GM18498 (cell line): Measurements from ENCODE around the gene NIM1K.
"Not testable (repeated sequence)": the region's sequence is repeated elsewhere in the genome, so short reads cannot be mapped to it uniquely, and the experiment has no call there.

ENCODE experiments used
- ATAC-seq: cut with Tn5 transposase; IDR thresholded peaks from one replicate; pipeline ENCODE4 v1.9.1; 2021; ENCODE audit warnings: mild to moderate bottlenecking, moderate library complexity; ENCODE audit not compliant: unreplicated experiment

The NIM1K gene

DNA sequence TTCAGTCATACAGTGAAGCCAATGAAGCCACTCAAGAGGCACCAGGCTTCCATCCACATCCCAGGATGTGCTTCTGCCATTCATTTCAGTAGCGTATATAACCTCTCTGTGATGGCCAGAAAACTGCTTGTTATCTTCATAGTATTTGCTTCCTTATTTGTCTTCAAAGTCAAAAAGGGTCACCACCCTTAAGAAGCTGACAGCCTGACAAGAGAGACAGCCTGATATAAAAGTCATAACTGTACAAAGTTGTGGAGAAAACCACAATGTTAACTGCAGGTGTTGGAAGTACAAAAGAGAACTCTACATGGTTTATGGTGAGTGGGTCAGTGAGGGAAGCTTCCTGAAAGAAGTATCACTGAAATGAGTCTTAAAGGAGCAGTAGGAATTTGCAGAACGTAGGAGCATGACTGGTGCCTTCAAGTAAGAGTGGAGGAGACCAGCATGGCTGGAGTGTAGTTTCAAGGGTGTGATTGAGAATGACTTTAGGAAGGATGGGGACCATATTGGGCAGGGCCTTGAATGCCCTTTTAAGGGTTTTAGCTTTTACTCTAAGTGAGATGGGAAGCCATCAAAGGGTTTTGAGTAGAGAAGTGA, 33.7 kb downstream of the NIM1K start:
- ATAC-seq, result no peak

DNA sequence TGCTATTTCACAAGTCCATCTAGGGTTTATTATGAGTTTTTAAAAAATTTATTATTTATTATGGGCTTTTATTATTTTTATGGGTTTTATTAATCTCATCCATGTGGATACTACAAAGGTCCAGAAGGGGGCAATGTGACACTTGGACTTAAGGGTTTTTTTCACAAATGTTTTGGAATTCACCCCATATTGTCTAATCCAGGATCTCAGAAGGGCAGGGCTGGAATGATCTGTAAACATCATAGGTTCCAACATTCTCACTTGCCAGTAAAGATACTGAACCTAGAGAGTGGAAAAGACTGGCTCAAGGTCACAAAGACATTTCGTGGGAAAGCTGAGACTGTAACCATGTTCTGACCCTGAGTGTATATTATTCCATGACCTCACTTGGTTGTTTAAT, 35.6 kb downstream of the NIM1K start:
- no peak for ATAC-seq

- no peak for ATAC-seq
Measured at GRCh38 chr5:43230707-43231106, 38.7 kb downstream of the NIM1K start.

GRCh38 chr5:43231977-43232376, 40.0 kb downstream of the NIM1K start:
- no peak for ATAC-seq

DNA sequence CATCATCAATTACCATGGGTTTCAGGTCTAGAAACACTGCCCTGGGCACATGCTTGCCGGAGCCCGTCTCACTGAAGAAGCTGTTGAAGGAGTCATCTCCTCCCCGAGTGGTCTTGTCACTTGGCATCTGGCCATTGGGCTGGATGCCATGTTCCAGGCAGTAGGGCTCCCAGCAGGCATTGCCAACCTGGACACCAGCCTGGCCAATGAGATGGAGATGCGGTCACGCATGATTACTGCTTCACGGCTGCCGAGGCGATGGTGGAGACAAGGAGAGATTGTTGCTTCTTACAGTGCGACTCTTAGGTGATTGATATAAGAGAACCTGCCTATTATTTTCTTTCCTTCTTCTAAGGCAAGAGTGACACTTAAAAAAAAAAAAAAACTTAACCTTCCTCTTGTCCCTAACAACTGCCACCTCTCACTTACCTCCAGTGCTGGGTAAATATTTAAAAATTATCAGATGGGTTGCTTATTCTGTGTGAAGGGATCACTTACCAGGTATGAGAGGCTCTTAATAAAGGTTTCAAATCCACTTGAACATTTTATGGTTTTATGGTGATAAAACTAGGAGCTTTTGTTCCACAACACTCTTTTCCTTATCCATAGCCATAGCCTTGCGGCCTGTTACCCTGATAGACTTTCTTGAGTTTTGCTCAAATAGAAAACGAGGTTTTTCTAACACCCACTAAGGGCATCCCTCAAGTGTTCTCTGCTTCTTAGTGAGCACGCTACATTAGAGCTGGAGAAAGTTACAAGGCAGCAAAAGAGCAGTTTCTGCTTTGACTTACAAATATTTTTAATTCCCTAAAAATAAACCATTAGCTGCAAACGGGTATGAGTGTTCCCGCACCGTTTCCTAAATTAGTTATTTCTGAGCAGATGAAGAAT, 41.2 kb downstream of the NIM1K start:
- ATAC-seq, result no peak

GRCh38 chr5:43233946-43234345, 41.9 kb downstream of the NIM1K start:
- ATAC-seq, result peak; percentile 75

- ATAC-seq, result no peak
Measured at GRCh38 chr5:43236653-43237355, 44.8 kb downstream of the NIM1K start.

GRCh38 chr5:43242196-43242595, 50.2 kb downstream of the NIM1K start:
- no peak for ATAC-seq

- ATAC-seq, result no peak
Measured at GRCh38 chr5:43243270-43243669, 51.2 kb downstream of the NIM1K start.

- ATAC-seq, result peak; percentile 66
Measured at GRCh38 chr5:43244823-43245565, 53.0 kb downstream of the NIM1K start.

GRCh38 chr5:43245724-43246385, 53.8 kb downstream of the NIM1K start:
- peak; percentile 64 for ATAC-seq

DNA sequence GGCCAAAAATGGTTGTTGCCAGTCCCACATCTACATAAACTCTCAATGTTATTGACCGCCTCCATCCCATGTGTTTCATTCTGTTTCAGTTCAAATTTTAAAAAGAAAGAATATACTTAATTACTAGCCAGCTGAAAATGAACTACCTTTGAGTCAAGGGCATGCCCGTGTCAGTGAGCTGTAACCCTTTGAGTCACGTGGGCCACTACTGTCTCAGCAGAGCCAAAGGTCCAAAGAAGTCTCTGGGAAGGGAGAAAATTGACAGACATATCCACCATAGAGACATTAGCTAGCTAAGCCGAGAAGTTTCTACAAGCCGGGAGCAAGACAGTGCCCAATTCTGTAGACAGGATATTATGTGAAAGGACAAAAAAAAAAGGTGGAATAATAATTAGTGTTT, 59.7 kb downstream of the NIM1K start:
- ATAC-seq, result no peak

DNA sequence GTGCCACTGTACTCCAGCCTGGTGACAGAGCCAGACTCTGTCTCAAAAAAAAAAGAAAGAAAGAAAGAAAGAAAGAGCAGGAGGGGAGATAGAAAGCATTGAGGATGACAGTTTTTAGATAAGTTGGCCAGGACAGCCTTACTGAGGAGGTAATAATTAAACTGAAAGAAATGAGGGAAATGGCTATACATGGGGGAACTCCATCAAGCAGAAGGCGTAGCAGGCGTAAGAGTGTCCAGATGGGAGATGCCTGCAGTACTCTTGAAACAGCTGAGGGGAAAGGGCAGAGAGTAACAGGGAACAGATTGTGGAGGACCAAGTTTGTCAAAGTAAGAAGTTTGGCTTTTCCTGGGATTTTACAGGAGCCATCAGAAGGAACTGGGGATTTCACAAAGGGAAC, 63.7 kb downstream of the NIM1K start:
- ATAC-seq, result no peak

GRCh38 chr5:43256261-43256966, 64.4 kb downstream of the NIM1K start:
- ATAC-seq, result peak; percentile 60

DNA sequence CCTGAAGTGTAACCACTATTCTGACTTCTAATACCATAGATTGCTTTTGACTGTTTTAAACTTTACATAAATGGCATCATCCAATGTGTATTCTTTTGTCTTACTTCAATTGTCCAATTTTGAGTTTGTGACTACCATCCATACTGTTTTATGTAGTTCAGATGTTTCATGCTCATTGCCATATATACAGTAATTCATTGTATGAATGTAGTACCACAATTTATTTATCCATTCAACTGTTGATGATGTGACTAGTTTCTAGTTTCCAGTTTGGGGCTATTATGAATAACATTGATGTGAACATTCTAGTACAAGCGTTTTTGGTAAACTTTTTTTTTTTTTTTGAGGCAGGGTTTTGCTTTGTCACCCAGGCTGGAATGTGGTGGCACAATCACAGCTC, 66.1 kb downstream of the NIM1K start:
- ATAC-seq, result no peak

DNA sequence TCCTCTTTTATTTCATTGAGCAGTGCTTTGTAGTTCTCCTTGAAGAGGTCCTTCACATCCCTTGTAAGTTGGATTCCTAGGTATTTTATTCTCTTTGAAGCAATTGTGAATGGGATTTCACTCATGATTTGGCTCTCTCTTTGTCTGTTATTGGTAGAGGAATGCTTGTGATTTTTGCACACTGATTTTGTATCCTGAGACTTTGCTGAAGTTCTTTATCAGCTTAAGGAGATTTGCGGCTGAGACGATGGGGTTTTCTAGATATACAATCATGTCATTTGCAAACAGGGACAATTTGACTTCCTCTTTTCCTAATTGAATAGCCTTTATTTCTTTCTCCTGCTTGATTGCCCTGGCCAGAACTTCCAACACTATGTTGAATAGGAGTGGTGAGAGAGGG, 70.2 kb downstream of the NIM1K start:
- ATAC-seq, result not testable (repeated sequence)

DNA sequence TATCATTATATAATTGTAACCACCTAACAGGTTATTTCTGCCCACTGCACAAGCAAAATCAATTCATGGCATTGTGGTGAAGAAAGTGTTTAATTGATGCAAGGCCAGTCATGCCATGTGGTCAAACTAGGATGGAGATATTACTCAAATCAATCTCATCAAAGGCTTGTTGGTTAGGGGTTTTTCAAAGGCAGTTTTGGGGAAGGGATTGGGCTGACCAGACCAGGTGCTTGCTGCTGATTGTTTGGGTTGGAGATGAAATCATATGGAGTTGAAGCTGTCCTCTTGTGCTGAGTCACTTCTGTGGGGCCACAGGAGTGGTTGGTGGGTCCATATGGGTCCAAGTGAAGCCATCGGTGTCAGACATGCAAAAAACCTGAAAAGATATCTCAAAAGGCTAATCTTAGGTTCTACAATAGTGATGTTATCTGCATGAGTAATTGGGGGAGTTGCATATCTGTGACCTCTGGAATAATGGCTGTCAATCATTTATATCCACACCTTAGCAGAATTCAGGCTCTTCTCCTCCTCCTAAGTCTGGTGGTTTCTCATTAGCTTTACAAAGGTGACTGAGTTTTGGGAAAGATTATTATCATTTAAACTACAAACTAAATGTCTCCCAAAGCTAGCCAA, 76.3 kb downstream of the NIM1K start:
- peak; percentile 86 for ATAC-seq

DNA sequence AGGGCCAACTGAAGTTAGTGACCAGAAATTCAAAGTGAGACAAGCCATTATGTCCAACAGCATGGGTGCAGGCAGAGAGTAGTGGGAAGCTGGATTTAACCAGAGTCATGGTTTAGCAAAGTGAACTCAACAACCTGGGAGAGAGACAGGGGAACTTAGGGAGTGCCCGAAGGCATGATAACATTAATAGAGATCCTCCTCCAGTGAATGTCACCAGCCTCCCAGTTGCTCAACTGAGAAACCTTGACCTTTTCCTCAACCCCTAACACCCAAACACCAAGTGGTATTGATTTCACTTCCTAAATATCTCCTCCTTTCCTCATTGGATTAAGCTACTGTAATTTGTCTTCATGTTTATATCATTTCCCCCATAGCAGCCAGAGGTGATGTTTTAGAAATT, 78.6 kb downstream of the NIM1K start:
- ATAC-seq, result no peak

DNA sequence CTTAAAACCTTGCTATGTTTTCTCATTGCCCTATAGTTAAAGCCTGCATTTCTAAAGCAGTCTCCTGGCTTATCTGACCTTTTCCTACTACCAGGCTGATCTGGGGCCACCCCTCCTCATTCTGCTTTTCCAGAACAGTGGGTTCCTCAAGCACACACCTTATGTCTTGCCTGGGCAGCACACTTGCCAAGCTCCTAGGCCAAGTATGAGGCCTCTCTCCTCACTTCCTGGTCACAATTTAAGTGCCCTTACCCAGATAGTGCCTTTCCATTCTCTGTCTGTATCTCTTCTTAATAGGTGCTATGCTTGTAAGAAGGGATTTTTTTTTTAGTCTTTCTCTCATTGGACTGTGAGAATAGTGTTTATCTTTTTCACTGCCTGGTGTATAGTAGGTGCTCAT, 81.5 kb downstream of the NIM1K start:
- ATAC-seq, result no peak
